Progenitor cell of endocrine pancreas (in vitro differentiated cells): Measurements from ENCODE around the gene BTBD3. TPM values are rescaled to one million over a fixed set of nuclear protein-coding genes. Genes with fewer than 3 reads are reported as not detected.

Experiments
- DNase-seq: peaks from one replicate; pipeline ENCODE4 v3.0.0; 2021; ENCODE audit warnings: low spot score; ENCODE audit not compliant: unreplicated experiment
- H3K27ac Mint-ChIP-seq: 2 replicates; pipeline ENCODE4 v1.8.0; 2021; ENCODE audit warnings: mild to moderate bottlenecking, moderate library complexity, mixed read lengths
- H3K27me3 Mint-ChIP-seq: 2 replicates; pipeline ENCODE4 v1.8.0; 2021; ENCODE audit warnings: mixed read lengths
- H3K36me3 Mint-ChIP-seq: 2 replicates; pipeline ENCODE4 v1.8.0; 2022; ENCODE audit warnings: mixed read lengths; ENCODE audit not compliant: insufficient read depth
- H3K4me1 Mint-ChIP-seq: 2 replicates; pipeline ENCODE4 v1.8.0; 2021; ENCODE audit warnings: low read depth, mixed read lengths
- H3K4me3 Mint-ChIP-seq: 2 replicates; pipeline ENCODE4 v1.8.0; 2021; ENCODE audit warnings: low read depth, mild to moderate bottlenecking, moderate library complexity, mixed read lengths
- H3K9me3 Mint-ChIP-seq: 2 replicates; pipeline ENCODE4 v1.8.0; 2021; ENCODE audit warnings: low read depth, mixed read lengths
- total RNA-seq: library from RNA; stranded (reverse); gene quantifications from 2 replicates; pipeline ENCODE4 v1.2.1, GENCODE V29; 2021
- TF ChIP-seq, protein P1 (sequence below): fragments of 200-600 bp; sonication (generic); IDR thresholded peaks from one replicate; pipeline ENCODE4 v1.5.0; 2021; ENCODE audit warnings: antibody characterized with exemption, mild to moderate bottlenecking; ENCODE audit not compliant: unreplicated experiment

BTBD3 gene
- total RNA-seq, 1 donor from 2014 or later, result 98.9 TPM

- TF ChIP-seq, protein P1, sequence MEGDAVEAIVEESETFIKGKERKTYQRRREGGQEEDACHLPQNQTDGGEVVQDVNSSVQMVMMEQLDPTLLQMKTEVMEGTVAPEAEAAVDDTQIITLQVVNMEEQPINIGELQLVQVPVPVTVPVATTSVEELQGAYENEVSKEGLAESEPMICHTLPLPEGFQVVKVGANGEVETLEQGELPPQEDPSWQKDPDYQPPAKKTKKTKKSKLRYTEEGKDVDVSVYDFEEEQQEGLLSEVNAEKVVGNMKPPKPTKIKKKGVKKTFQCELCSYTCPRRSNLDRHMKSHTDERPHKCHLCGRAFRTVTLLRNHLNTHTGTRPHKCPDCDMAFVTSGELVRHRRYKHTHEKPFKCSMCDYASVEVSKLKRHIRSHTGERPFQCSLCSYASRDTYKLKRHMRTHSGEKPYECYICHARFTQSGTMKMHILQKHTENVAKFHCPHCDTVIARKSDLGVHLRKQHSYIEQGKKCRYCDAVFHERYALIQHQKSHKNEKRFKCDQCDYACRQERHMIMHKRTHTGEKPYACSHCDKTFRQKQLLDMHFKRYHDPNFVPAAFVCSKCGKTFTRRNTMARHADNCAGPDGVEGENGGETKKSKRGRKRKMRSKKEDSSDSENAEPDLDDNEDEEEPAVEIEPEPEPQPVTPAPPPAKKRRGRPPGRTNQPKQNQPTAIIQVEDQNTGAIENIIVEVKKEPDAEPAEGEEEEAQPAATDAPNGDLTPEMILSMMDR, result no peak
- peak overlapping the region; percentile 86 for H3K4me3 Mint-ChIP-seq
- peaks cover 13% of the 10 kb centered on the region for H3K9me3 Mint-ChIP-seq
- peaks cover 24% of the 10 kb centered on the region for H3K4me1 Mint-ChIP-seq
- H3K36me3 Mint-ChIP-seq, result peaks cover 8% of the 10 kb centered on the region
- no peaks in the 10 kb centered on the region for H3K27me3 Mint-ChIP-seq
- peak overlapping the region; percentile 95 for H3K27ac Mint-ChIP-seq
- DNase-seq, result peak; percentile 60
These were observed 26.5 kb upstream of the BTBD3 start for GRCh38 chr20:11891077-11891775.

DNA sequence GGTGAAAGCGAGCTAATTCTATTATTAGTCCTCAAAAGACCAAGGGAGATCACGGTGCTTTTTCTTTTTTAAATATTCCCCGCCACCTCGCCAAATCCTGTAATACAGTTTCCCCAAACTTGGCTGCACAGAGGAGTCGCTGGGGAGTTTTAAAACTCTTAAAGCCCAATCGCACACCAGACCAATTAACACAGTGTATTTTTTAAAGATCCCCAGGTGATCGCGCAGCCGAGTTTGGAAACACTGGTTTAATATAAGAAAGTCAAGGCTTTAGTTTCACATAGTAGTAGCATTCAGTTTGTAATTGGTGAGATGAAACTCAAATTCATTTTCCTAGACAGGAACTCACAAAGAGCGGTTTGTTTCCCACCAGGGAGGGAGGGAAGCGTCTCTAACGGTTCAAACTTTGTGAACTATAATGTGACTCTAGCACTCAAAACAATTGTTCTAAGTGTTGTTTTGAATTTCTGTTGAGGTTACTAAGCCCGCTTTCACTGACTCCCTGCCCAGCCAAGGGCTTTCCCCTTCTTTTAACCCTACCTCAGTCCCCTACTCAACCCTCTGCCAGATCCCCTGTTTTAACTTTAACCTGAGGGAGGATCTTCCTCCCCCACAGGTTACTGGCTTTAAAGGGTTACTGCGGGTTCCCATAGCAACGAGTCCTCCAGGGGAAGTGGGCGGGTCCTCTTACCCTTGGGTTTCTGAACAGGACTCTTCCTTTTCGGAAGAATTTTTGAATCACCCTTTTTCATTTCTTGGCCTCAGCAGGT is 25.7 kb upstream of the BTBD3 start:
- Mint-ChIP-seq H3K36me3 (peaks cover 8% of the 10 kb centered on the region), H3K9me3 (peaks cover 13% of the 10 kb centered on the region), H3K27me3 (no peaks in the 10 kb centered on the region), H3K4me1 (peaks cover 26% of the 10 kb centered on the region), H3K4me3 (peak overlapping the region; percentile 86), H3K27ac (peak overlapping the region; percentile 95)
- TF ChIP-seq, protein P1, result no peak
- DNase-seq, result peak; percentile 49

DNA sequence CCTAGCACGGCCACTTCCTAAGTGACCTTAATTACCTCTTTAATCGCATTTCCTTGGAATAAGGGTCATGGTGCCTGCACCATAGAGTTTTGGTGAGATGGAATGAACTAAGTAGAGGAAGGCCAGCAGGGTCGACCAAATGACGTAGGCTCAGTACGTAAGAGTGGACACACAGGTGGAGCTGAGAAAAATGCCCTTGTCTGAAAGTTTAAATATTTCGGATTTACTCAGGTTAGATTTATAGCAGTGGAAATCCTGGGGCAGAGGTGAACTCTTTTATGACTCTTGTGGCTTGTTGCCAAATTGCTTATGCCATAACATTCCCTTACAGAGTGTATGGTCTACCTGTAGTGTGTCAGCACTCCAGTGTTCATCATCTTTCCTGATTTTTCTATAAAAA is 23.6 kb upstream of the BTBD3 start:
- TF ChIP-seq, protein P1, result no peak
- H3K9me3 Mint-ChIP-seq, result peaks cover 10% of the 10 kb centered on the region
- no peak overlapping the region for H3K4me3 Mint-ChIP-seq
- no peaks in the 10 kb centered on the region for H3K27me3 Mint-ChIP-seq
- H3K4me1 Mint-ChIP-seq, result peaks cover 34% of the 10 kb centered on the region
- DNase-seq, result no peak
- no peak overlapping the region for H3K27ac Mint-ChIP-seq
- peaks cover 12% of the 10 kb centered on the region for H3K36me3 Mint-ChIP-seq

GRCh38 chr20:11895861-11896387 is 21.8 kb upstream of the BTBD3 start:
- Mint-ChIP-seq H3K4me1 (peaks cover 38% of the 10 kb centered on the region), H3K9me3 (peaks cover 12% of the 10 kb centered on the region), H3K4me3 (no peak overlapping the region), H3K27ac (peak overlapping the region; percentile 87), H3K27me3 (no peaks in the 10 kb centered on the region), H3K36me3 (peaks cover 19% of the 10 kb centered on the region)
- DNase-seq, result no peak
- TF ChIP-seq, protein P1, result no peak

DNA sequence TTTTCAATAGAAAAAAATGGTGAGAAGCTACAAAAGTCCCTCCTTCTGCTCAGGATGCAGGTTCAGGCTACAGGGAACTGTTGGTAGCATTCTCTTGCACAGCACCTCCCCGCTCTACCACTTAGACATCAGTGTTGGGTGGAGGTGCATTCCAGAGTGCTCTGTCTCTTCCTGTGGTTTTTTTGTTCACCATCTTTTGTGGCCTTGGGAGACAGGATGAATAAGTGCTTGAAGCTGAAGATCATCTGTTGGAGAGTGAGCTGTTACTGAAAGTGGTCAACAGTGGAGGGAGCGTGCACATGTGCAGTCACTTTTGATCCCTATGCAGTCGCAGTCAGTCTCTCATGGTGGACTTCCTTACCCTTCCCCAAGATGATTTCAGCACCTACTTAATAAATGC is 16.6 kb upstream of the BTBD3 start:
- H3K9me3 Mint-ChIP-seq, result peaks cover 4% of the 10 kb centered on the region
- H3K4me3 Mint-ChIP-seq, result no peak overlapping the region
- H3K27me3 Mint-ChIP-seq, result no peaks in the 10 kb centered on the region
- TF ChIP-seq, protein P1, result no peak
- H3K36me3 Mint-ChIP-seq, result peaks cover 23% of the 10 kb centered on the region
- DNase-seq, result no peak
- peaks cover 35% of the 10 kb centered on the region for H3K4me1 Mint-ChIP-seq
- no peak overlapping the region for H3K27ac Mint-ChIP-seq
